ENCODE measurements around the gene TMEM33.
A peak's percentile ranks its signal among the peaks of the same experiment; 100 is the strongest.
"Not testable (repeated sequence)": the region's sequence is repeated elsewhere in the genome, so short reads cannot be mapped to it uniquely, and the experiment has no call there.

TMEM33 gene

GRCh38 chr4:41934901-41935651, at the start of gene TMEM33:
TMEM33 (plus strand) TSS chr4:41935429; CDS start chr4:41935485, 56 bp downstream.
- peak; percentile 77 to 81 for DNase-seq

- no peak for DNase-seq
Measured at GRCh38 chr4:41885456-41885855, 49.8 kb upstream of the TMEM33 start.

- DNase-seq, result no peak
Measured at GRCh38 chr4:41887277-41887676, 48.0 kb upstream of the TMEM33 start.

GRCh38 chr4:41887821-41888686, 47.2 kb upstream of the TMEM33 start:
- DNase-seq, result peak; percentile 53 to 61

GRCh38 chr4:41888687-41889074, 46.5 kb upstream of the TMEM33 start:
- DNase-seq, result no peak

GRCh38 chr4:41889317-41889716, 45.9 kb upstream of the TMEM33 start:
- no peak for DNase-seq

- DNase-seq, result no peak
Measured at GRCh38 chr4:41890085-41890484, 45.1 kb upstream of the TMEM33 start.

GRCh38 chr4:41896648-41897047, 38.6 kb upstream of the TMEM33 start:
- DNase-seq, result no peak

- DNase-seq, result no peak
Measured at GRCh38 chr4:41897698-41898097, 37.5 kb upstream of the TMEM33 start.

GRCh38 chr4:41909136-41909535, 26.1 kb upstream of the TMEM33 start:
- DNase-seq, result not testable (repeated sequence)

GRCh38 chr4:41912546-41912945, 22.7 kb upstream of the TMEM33 start:
- DNase-seq, result no peak

GRCh38 chr4:41913509-41913908, 21.7 kb upstream of the TMEM33 start:
- no peak for DNase-seq

GRCh38 chr4:41918278-41918677, 17.0 kb upstream of the TMEM33 start:
- no peak for DNase-seq

- DNase-seq, result not testable (repeated sequence)
Measured at GRCh38 chr4:41920416-41920815, 14.8 kb upstream of the TMEM33 start.

- DNase-seq, result no peak
Measured at GRCh38 chr4:41921476-41921875, 13.8 kb upstream of the TMEM33 start.

- DNase-seq, result no peak
Measured at GRCh38 chr4:41927796-41928499, 7.3 kb upstream of the TMEM33 start.

GRCh38 chr4:41930139-41930831, 4.9 kb upstream of the TMEM33 start:
- no peak for DNase-seq

- no peak for DNase-seq
Measured at GRCh38 chr4:41932988-41933387, 2.2 kb upstream of the TMEM33 start.

- DNase-seq, result no peak
Measured at GRCh38 chr4:41933997-41934503, 1.2 kb upstream of the TMEM33 start.

GRCh38 chr4:41934514-41934900, 722 bp upstream of the TMEM33 start:
- no peak for DNase-seq

- peak; percentile 33 to 41 for DNase-seq
Measured at GRCh38 chr4:41935652-41936021, 408 bp downstream of the TMEM33 start.

- no peak for DNase-seq
Measured at GRCh38 chr4:41939016-41939626, 3.9 kb downstream of the TMEM33 start.
